Measurements from ENCODE around the gene TSPAN14. TPM values are rescaled to one million over a fixed set of nuclear protein-coding genes. Genes with fewer than 3 reads are reported as not detected.
A peak's percentile ranks its signal among the peaks of the same experiment; 100 is the strongest.

Gene TSPAN14
- polyA plus RNA-seq, 1 donor (not counting 4 experiments of a cell fraction or from before 2014, with no cell fraction given): 71.1 TPM

DNA sequence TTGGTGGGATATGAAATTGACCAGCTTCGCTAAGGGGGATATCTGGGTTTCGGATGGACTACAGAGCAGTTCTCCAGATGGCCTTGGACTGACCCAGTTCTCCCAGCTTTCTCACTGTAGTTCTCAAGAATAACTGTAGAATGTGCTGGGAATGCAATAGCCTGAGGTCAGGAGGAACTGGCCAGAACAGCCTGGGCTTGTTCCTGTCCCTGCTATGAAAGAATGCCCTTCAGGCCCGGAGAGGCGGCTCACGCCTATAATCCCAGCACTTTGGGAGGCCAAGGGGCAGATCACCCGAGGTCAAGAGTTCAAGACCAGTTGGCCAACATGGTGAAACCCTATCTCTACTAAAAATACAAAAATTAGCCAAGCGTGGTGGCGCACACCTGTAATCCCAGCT, 12.3 kb upstream of the TSPAN14 start:
- no peak for FAIRE-seq
- H2AFZ ChIP-seq (ENCODE audit: control insufficient read depth, low read length): no peak overlapping the region
- TF ChIP-seq EZH2 (IDR thresholded peaks at IDR 0.05; ENCODE audit: low read length): no peak
- TF ChIP-seq, protein P1, sequence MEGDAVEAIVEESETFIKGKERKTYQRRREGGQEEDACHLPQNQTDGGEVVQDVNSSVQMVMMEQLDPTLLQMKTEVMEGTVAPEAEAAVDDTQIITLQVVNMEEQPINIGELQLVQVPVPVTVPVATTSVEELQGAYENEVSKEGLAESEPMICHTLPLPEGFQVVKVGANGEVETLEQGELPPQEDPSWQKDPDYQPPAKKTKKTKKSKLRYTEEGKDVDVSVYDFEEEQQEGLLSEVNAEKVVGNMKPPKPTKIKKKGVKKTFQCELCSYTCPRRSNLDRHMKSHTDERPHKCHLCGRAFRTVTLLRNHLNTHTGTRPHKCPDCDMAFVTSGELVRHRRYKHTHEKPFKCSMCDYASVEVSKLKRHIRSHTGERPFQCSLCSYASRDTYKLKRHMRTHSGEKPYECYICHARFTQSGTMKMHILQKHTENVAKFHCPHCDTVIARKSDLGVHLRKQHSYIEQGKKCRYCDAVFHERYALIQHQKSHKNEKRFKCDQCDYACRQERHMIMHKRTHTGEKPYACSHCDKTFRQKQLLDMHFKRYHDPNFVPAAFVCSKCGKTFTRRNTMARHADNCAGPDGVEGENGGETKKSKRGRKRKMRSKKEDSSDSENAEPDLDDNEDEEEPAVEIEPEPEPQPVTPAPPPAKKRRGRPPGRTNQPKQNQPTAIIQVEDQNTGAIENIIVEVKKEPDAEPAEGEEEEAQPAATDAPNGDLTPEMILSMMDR (optimal IDR thresholded peaks at IDR 0.05 in 1 of 3, IDR thresholded peaks at IDR 0.05 in 1 of 3, conservative IDR thresholded peaks at IDR 0.05 in 1 of 3; ENCODE audit: extremely low read depth in 1 of 3, insufficient read depth in 2 of 3, low read length in 3 of 3): no peak
- no peaks in the 10 kb centered on the region for H3K9me1 ChIP-seq (ENCODE audit: control insufficient read depth, extremely low read depth, insufficient read depth, low read length)
- no peak overlapping the region for H3K27ac ChIP-seq (ENCODE audit: control insufficient read depth, insufficient read depth, low read length)
- H3K4me2 ChIP-seq (ENCODE audit: control insufficient read depth, extremely low read depth, insufficient read depth, low read depth, low read length): no peak overlapping the region
- no peaks in the 10 kb centered on the region for H3K9me3 ChIP-seq (ENCODE audit: control insufficient read depth, low read depth, low read length)
- H3K79me2 ChIP-seq (ENCODE audit: control insufficient read depth, insufficient read depth, low read length): no peaks in the 10 kb centered on the region
- H3K36me3 ChIP-seq (ENCODE audit: control insufficient read depth in 2 of 2, extremely low read depth in 1 of 2, insufficient read depth in 2 of 2, low read length in 2 of 2): no peaks in the 10 kb centered on the region
- no peak for DNase-seq (ENCODE audit: low read depth, low spot score)
- H3K4me3 ChIP-seq (ENCODE audit: control insufficient read depth in 2 of 3, extremely low read depth in 1 of 3, insufficient read depth in 2 of 3, low read depth in 1 of 3, low read length in 3 of 3): no peak overlapping the region
- H3K27me3 ChIP-seq (ENCODE audit: control insufficient read depth, extremely low read depth, insufficient read depth, low read length): no peaks in the 10 kb centered on the region
- dilution Hi-C loops (cut with MboI; ENCODE audit: extremely low pct_ligation_motif_present, low sequenced_read_pairs): no loop called here
- H3K4me1 ChIP-seq (ENCODE audit: control insufficient read depth, extremely low read depth, insufficient read depth, low read length): peaks cover 11% of the 10 kb centered on the region
- no peaks in the 10 kb centered on the region for H4K20me1 ChIP-seq (ENCODE audit: control insufficient read depth, extremely low read depth, insufficient read depth, low read length)
- H3K9ac ChIP-seq (ENCODE audit: control insufficient read depth, extremely low read depth, insufficient read depth, low read length): no peak overlapping the region

DNA sequence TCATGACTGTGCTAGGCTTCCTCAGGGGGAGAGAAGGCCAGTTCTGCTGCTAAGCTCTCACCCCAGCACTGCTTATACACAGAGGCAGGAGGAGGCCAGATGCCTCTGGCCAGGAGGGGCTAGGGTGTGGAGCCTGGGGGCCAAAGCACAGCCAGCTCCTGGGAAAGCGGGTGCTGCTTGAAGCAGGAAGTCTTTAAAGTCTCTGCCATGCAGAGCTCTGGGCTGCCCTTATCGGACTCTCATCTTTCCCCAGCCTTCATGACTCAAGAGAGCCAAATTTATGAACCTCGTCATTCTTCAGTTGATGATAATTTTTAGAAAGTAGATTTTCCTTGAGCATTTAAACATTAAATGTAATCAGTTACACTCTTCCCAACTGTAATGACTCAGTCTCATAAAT, 11.2 kb upstream of the TSPAN14 start:
- H3K36me3 ChIP-seq (ENCODE audit: control insufficient read depth in 2 of 2, extremely low read depth in 1 of 2, insufficient read depth in 2 of 2, low read length in 2 of 2): no peaks in the 10 kb centered on the region
- TF ChIP-seq, protein P1 (optimal IDR thresholded peaks at IDR 0.05 in 1 of 3, IDR thresholded peaks at IDR 0.05 in 1 of 3, conservative IDR thresholded peaks at IDR 0.05 in 1 of 3; ENCODE audit: extremely low read depth in 1 of 3, insufficient read depth in 2 of 3, low read length in 3 of 3): no peak
- no peak for TF ChIP-seq EZH2 (IDR thresholded peaks at IDR 0.05; ENCODE audit: low read length)
- H3K9me1 ChIP-seq (ENCODE audit: control insufficient read depth, extremely low read depth, insufficient read depth, low read length): no peaks in the 10 kb centered on the region
- DNase-seq (ENCODE audit: low read depth, low spot score) (no peak), FAIRE-seq (no peak)
- H3K4me3 ChIP-seq (ENCODE audit: control insufficient read depth in 2 of 3, extremely low read depth in 1 of 3, insufficient read depth in 2 of 3, low read depth in 1 of 3, low read length in 3 of 3): no peak overlapping the region
- H3K27me3 ChIP-seq (ENCODE audit: control insufficient read depth, extremely low read depth, insufficient read depth, low read length): no peaks in the 10 kb centered on the region
- H4K20me1 ChIP-seq (ENCODE audit: control insufficient read depth, extremely low read depth, insufficient read depth, low read length): no peaks in the 10 kb centered on the region
- dilution Hi-C loops (cut with MboI; ENCODE audit: extremely low pct_ligation_motif_present, low sequenced_read_pairs): no loop called here
- no peak overlapping the region for H3K4me2 ChIP-seq (ENCODE audit: control insufficient read depth, extremely low read depth, insufficient read depth, low read depth, low read length)
- no peaks in the 10 kb centered on the region for H3K9me3 ChIP-seq (ENCODE audit: control insufficient read depth, low read depth, low read length)
- H3K27ac ChIP-seq (ENCODE audit: control insufficient read depth, insufficient read depth, low read length): no peak overlapping the region
- H3K9ac ChIP-seq (ENCODE audit: control insufficient read depth, extremely low read depth, insufficient read depth, low read length): no peak overlapping the region
- H3K4me1 ChIP-seq (ENCODE audit: control insufficient read depth, extremely low read depth, insufficient read depth, low read length): peaks cover 11% of the 10 kb centered on the region
- no peaks in the 10 kb centered on the region for H3K79me2 ChIP-seq (ENCODE audit: control insufficient read depth, insufficient read depth, low read length)
- H2AFZ ChIP-seq (ENCODE audit: control insufficient read depth, low read length): peak overlapping the region; percentile 31
